Neural progenitor cell (in vitro differentiated cells): ENCODE measurements around the gene MATCAP1.

Experiments
- CTCF ChIP-seq: fragments of 200-600 bp; sonication (generic); IDR thresholded peaks from 2 replicates; pipeline ENCODE4 v1.5.1; 2017; ENCODE audit warnings: antibody characterized with exemption, mild to moderate bottlenecking
- EZH2 ChIP-seq: fragments of 200-600 bp; sonication (generic); IDR thresholded peaks from 2 replicates; pipeline ENCODE4 v1.6.1; 2017; ENCODE audit warnings: antibody characterized with exemption, mild to moderate bottlenecking, moderate library complexity

- TF ChIP-seq CTCF (no peak), EZH2 (no peak)
These were observed 3.6 kb upstream of the MATCAP1 start for GRCh38 chr16:67187175-67187890.
